DOHH2 (cell line): ENCODE data around the gene CYP2D6.

ENCODE experiments used
- CTCF ChIP-seq: fragments of 200-600 bp; sonication (generic); IDR thresholded peaks from one replicate; pipeline ENCODE4 v1.5.1; 2014; ENCODE audit warnings: antibody characterized with exemption, mild to moderate bottlenecking, low read depth, low read length; ENCODE audit not compliant: poor library complexity, severe bottlenecking
- EZH2phosphoT487 ChIP-seq: fragments of 200-600 bp; sonication (generic); IDR thresholded peaks from 2 replicates; pipeline ENCODE4 v1.6.1; 2017; ENCODE audit warnings: borderline replicate concordance, mild to moderate bottlenecking, antibody characterized with exemption, low read length, moderate library complexity, mixed read lengths

DNA sequence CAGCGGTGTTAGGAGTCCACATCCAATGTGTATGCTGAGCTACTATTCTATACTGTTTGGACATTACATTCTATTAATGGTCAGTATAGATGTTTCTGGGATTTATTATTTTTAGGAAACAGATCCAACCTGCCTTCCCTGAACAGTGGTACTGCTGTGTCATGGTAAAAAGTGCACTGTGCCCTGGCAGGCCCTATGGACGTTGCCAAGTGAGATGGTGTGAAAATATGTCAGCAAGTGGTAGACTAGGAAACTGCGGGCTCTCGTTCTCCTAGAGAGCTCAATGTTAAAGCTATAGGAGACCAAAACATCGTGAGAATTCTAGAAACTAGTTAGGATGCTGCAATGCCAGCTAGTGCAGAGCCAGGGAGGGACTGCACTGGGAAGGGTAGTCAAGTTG lies 26.0 kb upstream of the CYP2D6 start:
- no peak for TF ChIP-seq CTCF
- TF ChIP-seq EZH2phosphoT487, result no peak
